ENCODE measurements around the gene KCNK4. TPM values are rescaled to one million over a fixed set of nuclear protein-coding genes. Genes with fewer than 3 reads are reported as not detected.
A peak's percentile ranks its signal among the peaks of the same experiment; 100 is the strongest.
"Not testable (repeated sequence)": the region's sequence is repeated elsewhere in the genome, so short reads cannot be mapped to it uniquely, and the experiment has no call there.

The KCNK4 gene
- total and polyA plus RNA-seq, 4 donors = not detected

GRCh38 chr11:64245797-64246620, 45.1 kb upstream of the KCNK4 start:
- peaks cover 17 to 66% (median 49%) of the 10 kb centered on the region in 4 donors for H3K4me1 ChIP-seq (ENCODE audit: control insufficient read depth in 4 of 4, insufficient read depth in 4 of 4, low read length in 3 of 4)

GRCh38 chr11:64246621-64246870, 44.6 kb upstream of the KCNK4 start:
- H3K27ac ChIP-seq (ENCODE audit: low read depth in 1 of 2, low read length in 2 of 2) = peak overlapping the region in 1 of 2 donors; percentile 95
- not testable (repeated sequence) for H3K9ac ChIP-seq (ENCODE audit: low read depth in 1 of 2, low read length in 2 of 2); H3K9me3 ChIP-seq (ENCODE audit: control insufficient read depth in 4 of 4, low read length in 3 of 4); DNase-seq (ENCODE audit: low spot score); H3K27me3 ChIP-seq (ENCODE audit: control insufficient read depth in 4 of 4, insufficient read depth in 4 of 4, low read length in 3 of 4); H3K36me3 ChIP-seq (ENCODE audit: control insufficient read depth in 4 of 4, insufficient read depth in 3 of 4, low read depth in 1 of 4, low read length in 3 of 4)
- 2% methylated on average over 40 of the region's 43 CpGs for WGBS
- H3K4me1 ChIP-seq (ENCODE audit: control insufficient read depth in 4 of 4, insufficient read depth in 4 of 4, low read length in 3 of 4) = peaks cover 17 to 69% (median 51%) of the 10 kb centered on the region in 4 donors
- peak overlapping the region in 2 of 3 donors; percentile 74 to 92 for H3K4me3 ChIP-seq (ENCODE audit: low read depth in 1 of 3, low read length in 3 of 3)

More at GRCh38 chr11:64245797-64246620, 45.1 kb upstream of the KCNK4 start:
- Histone ChIP-seq H3K4me3 (ENCODE audit: low read depth in 1 of 3, low read length in 3 of 3) (peak overlapping the region; percentile 74 to 92 (median 89)), H3K36me3 (ENCODE audit: control insufficient read depth in 4 of 4, insufficient read depth in 3 of 4, low read depth in 1 of 4, low read length in 3 of 4) (peaks cover 0 to 6% (median 4%) of the 10 kb centered on the region in 4 donors), H3K9ac (ENCODE audit: low read depth in 1 of 2, low read length in 2 of 2) (peak overlapping the region; percentile 32 to 76), H3K27me3 (ENCODE audit: control insufficient read depth in 4 of 4, insufficient read depth in 4 of 4, low read length in 3 of 4) (no peaks in the 10 kb centered on the region), H3K9me3 (ENCODE audit: control insufficient read depth in 4 of 4, low read length in 3 of 4) (no peaks in the 10 kb centered on the region), H3K27ac (ENCODE audit: low read depth in 1 of 2, low read length in 2 of 2) (peak overlapping the region; percentile 90 to 92)
- 1% methylated on average over 46 of the region's 46 CpGs for WGBS
- no peak for DNase-seq (ENCODE audit: low spot score)
- TF ChIP-seq HNF4A (conservative IDR thresholded peaks at IDR 0.05) (peak in 1 of 2 donors; percentile 16), MAX (IDR thresholded peaks at IDR 0.05) (no peak)

- under 1% methylated on average over 74 of the region's 74 CpGs for WGBS
- H3K9me3 ChIP-seq (ENCODE audit: control insufficient read depth in 4 of 4, low read length in 3 of 4) = no peaks in the 10 kb centered on the region
Observed at GRCh38 chr11:64246871-64247728, 44.0 kb upstream of the KCNK4 start, which contains the start of gene PPP1R14B. PPP1R14B (minus strand) TSS chr11:64246943; CDS start chr11:64246673, 270 bp downstream.

More at GRCh38 chr11:64246871-64247728, 44.0 kb upstream of the KCNK4 start, which contains the start of gene PPP1R14B:
- peaks cover 0 to 6% (median 4%) of the 10 kb centered on the region in 4 donors for H3K36me3 ChIP-seq (ENCODE audit: control insufficient read depth in 4 of 4, insufficient read depth in 3 of 4, low read depth in 1 of 4, low read length in 3 of 4)
- DNase-seq (ENCODE audit: low spot score) = peak; percentile 88
- H3K4me3 ChIP-seq (ENCODE audit: low read depth in 1 of 3, low read length in 3 of 3) = peak within 1 kb of the TSS; percentile 74 to 96 (median 92)
- peaks cover 17 to 73% (median 55%) of the 10 kb centered on the region in 4 donors for H3K4me1 ChIP-seq (ENCODE audit: control insufficient read depth in 4 of 4, insufficient read depth in 4 of 4, low read length in 3 of 4)
- no peaks in the 10 kb centered on the region for H3K27me3 ChIP-seq (ENCODE audit: control insufficient read depth in 4 of 4, insufficient read depth in 4 of 4, low read length in 3 of 4)
- H3K27ac ChIP-seq (ENCODE audit: low read depth in 1 of 2, low read length in 2 of 2) = peak within 1 kb of the TSS; percentile 95 to 97
- TF ChIP-seq HNF4G (IDR thresholded peaks at IDR 0.05) (no peak), EGR1 (IDR thresholded peaks at IDR 0.05; ENCODE audit: low read depth in 2 of 2) (no peak), MAX (IDR thresholded peaks at IDR 0.05) (no peak), FOXA1 (IDR thresholded peaks at IDR 0.05) (no peak), FOXA2 (IDR thresholded peaks at IDR 0.05) (no peak), NR2F2 (IDR thresholded peaks at IDR 0.05) (no peak), CTCF (IDR thresholded peaks at IDR 0.05; ENCODE audit: low read depth, low read length, missing input control) (peak; percentile 9), JUND (IDR thresholded peaks at IDR 0.05) (no peak), HNF4A (conservative IDR thresholded peaks at IDR 0.05) (no peak), TAF1 (conservative IDR thresholded peaks at IDR 0.05) (no peak), SP1 (IDR thresholded peaks at IDR 0.05) (peak; percentile 34), REST (IDR thresholded peaks at IDR 0.05) (peak; percentile 37), YY1 (IDR thresholded peaks at IDR 0.05) (peak; percentile 95), RAD21 (IDR thresholded peaks at IDR 0.05) (peak in 1 of 2 donors; percentile 29), ATF3 (IDR thresholded peaks at IDR 0.05) (no peak), RXRA (IDR thresholded peaks at IDR 0.05) (no peak), GABPA (IDR thresholded peaks at IDR 0.05 in 1 of 2, conservative IDR thresholded peaks at IDR 0.05 in 1 of 2) (peak in 1 of 2 donors; percentile 49), ZBTB33 (IDR thresholded peaks at IDR 0.05) (no peak)
- peak within 1 kb of the TSS; percentile 75 to 76 for H3K9ac ChIP-seq (ENCODE audit: low read depth in 1 of 2, low read length in 2 of 2)

All from liver (tissue), 9 donors.